ENCODE results near the gene SPATS2. TPM values are rescaled to one million over a fixed set of nuclear protein-coding genes. Genes with fewer than 3 reads are reported as not detected.

Gene SPATS2
- total RNA-seq, 3 donors from 2014 or later (not counting 1 experiment from before 2014, with no cell fraction given), result 14.6 to 18.4 (median 15.4) TPM

DNA sequence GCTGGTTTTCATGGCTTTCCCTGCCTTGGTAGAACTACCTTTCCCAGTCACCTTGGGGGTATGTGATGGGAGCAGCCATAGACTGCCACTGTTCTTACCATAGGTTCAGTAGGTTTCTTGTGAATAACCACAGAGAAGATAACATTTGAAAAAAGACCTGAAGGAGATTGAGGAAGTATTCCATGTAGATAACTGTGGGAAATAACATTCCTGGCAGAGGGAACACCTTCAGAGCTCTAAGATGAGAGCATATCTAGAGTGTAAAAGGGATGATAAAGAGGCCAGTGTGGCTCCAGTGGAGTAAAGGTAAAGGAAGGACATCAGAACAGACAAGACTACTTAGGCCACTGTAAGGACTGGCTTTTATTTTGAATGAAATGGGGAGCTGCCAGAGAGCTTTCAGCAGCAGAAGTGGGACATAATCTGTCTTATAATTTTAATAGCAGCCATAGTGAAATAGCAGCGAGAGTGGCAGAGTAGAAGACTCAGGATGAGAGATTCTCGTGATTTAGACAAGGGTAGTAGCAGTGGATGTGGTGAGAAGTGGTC is 88.9 kb downstream of the SPATS2 start:
- H3K9me3 Mint-ChIP-seq, result no peaks in the 10 kb centered on the region
- ATAC-seq (no peak), DNase-seq (no peak)
- no peak overlapping the region for H3K27ac Mint-ChIP-seq
- H3K27me3 ChIP-seq (ENCODE audit: control insufficient read depth, insufficient read depth, low read length), result no peaks in the 10 kb centered on the region
- no peak overlapping the region for H3K4me3 Mint-ChIP-seq
- no peak overlapping the region for H3K4me3 ChIP-seq (ENCODE audit: low read length)
- no peaks in the 10 kb centered on the region for H3K9me3 ChIP-seq (ENCODE audit: control insufficient read depth, insufficient read depth, low read length)
- no peak overlapping the region for H3K27ac ChIP-seq (ENCODE audit: low read length)
- 89% methylated on average over 2 of the region's 2 CpGs for WGBS (ENCODE audit: insufficient coverage)
- H3K36me3 ChIP-seq (ENCODE audit: control insufficient read depth, insufficient read depth, low read length), result no peaks in the 10 kb centered on the region
- no peaks in the 10 kb centered on the region for H3K36me3 Mint-ChIP-seq
- H3K4me1 Mint-ChIP-seq, result no peaks in the 10 kb centered on the region
- H3K4me1 ChIP-seq (ENCODE audit: control insufficient read depth, insufficient read depth, low read length), result no peaks in the 10 kb centered on the region
- intact Hi-C loops (cut with micrococcal nuclease), result no loop called here
- TF ChIP-seq, protein P1, sequence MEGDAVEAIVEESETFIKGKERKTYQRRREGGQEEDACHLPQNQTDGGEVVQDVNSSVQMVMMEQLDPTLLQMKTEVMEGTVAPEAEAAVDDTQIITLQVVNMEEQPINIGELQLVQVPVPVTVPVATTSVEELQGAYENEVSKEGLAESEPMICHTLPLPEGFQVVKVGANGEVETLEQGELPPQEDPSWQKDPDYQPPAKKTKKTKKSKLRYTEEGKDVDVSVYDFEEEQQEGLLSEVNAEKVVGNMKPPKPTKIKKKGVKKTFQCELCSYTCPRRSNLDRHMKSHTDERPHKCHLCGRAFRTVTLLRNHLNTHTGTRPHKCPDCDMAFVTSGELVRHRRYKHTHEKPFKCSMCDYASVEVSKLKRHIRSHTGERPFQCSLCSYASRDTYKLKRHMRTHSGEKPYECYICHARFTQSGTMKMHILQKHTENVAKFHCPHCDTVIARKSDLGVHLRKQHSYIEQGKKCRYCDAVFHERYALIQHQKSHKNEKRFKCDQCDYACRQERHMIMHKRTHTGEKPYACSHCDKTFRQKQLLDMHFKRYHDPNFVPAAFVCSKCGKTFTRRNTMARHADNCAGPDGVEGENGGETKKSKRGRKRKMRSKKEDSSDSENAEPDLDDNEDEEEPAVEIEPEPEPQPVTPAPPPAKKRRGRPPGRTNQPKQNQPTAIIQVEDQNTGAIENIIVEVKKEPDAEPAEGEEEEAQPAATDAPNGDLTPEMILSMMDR (IDR thresholded peaks at IDR 0.05), result no peak
- H3K27me3 Mint-ChIP-seq (ENCODE audit: low read depth in 2 of 2), result no peaks in the 10 kb centered on the region

DNA sequence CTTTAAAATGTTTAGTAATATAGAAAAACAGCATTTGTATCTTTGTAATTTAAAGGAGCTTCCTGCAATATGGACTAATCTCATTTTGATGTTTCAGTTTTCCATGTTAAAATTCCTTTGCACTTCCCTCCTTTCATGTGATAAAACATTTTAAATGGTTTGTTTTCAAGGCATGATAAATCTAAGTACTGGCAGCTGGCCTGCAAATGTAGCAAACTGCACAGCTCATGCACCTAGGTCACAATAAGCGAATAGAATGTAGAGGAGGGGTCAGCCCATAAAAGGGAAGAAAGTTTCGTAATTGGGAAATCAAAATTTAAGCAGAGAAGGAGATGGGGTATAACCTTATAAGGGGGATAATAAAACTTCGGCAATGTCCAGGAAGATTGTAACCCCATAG is 91.6 kb downstream of the SPATS2 start:
- Mint-ChIP-seq H3K27me3 (ENCODE audit: low read depth in 2 of 2) (no peaks in the 10 kb centered on the region), H3K4me3 (no peak overlapping the region), H3K9me3 (no peaks in the 10 kb centered on the region), H3K4me1 (no peaks in the 10 kb centered on the region), H3K27ac (no peak overlapping the region), H3K36me3 (no peaks in the 10 kb centered on the region)
- Histone ChIP-seq H3K27me3 (ENCODE audit: control insufficient read depth, insufficient read depth, low read length) (no peaks in the 10 kb centered on the region), H3K27ac (ENCODE audit: low read length) (no peak overlapping the region), H3K9me3 (ENCODE audit: control insufficient read depth, insufficient read depth, low read length) (no peaks in the 10 kb centered on the region), H3K36me3 (ENCODE audit: control insufficient read depth, insufficient read depth, low read length) (no peaks in the 10 kb centered on the region), H3K4me1 (ENCODE audit: control insufficient read depth, insufficient read depth, low read length) (no peaks in the 10 kb centered on the region), H3K4me3 (ENCODE audit: low read length) (no peak overlapping the region)
- TF ChIP-seq, protein P1 (IDR thresholded peaks at IDR 0.05), result no peak
- 95% methylated on average over 2 of the region's 3 CpGs for WGBS (ENCODE audit: insufficient coverage)
- intact Hi-C loops (cut with micrococcal nuclease), result no loop called here
- DNase-seq, result no peak
- no peak for ATAC-seq

DNA sequence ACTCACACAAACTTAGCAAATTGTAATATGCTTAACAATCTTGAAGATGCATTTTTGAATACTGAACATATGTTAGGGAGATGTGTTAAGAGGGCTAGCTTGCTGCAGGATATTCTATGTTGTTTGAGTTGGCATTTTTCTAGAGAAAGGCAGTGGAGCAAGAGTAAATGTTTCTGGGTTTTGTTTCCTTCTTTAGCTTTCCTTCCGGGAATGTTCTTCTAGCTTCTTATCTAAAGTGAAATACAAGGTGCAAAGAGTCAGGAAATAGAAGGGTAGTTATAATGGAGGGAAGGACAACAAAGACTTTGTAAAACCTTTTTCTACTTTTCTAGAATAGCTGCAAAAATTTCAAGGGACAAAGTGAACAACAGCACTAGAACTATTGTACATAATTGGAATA is 94.0 kb downstream of the SPATS2 start:
- Histone ChIP-seq H3K4me1 (ENCODE audit: control insufficient read depth, insufficient read depth, low read length) (no peaks in the 10 kb centered on the region), H3K36me3 (ENCODE audit: control insufficient read depth, insufficient read depth, low read length) (no peaks in the 10 kb centered on the region), H3K4me3 (ENCODE audit: low read length) (no peak overlapping the region), H3K9me3 (ENCODE audit: control insufficient read depth, insufficient read depth, low read length) (no peaks in the 10 kb centered on the region), H3K27ac (ENCODE audit: low read length) (no peak overlapping the region), H3K27me3 (ENCODE audit: control insufficient read depth, insufficient read depth, low read length) (no peaks in the 10 kb centered on the region)
- H3K9me3 Mint-ChIP-seq, result no peaks in the 10 kb centered on the region
- no peaks in the 10 kb centered on the region for H3K4me1 Mint-ChIP-seq
- no peaks in the 10 kb centered on the region for H3K36me3 Mint-ChIP-seq
- no CpG with 5 or more reads among the region's 1 CpG for WGBS (ENCODE audit: insufficient coverage)
- no peaks in the 10 kb centered on the region for H3K27me3 Mint-ChIP-seq (ENCODE audit: low read depth in 2 of 2)
- DNase-seq (no peak), ATAC-seq (no peak)
- intact Hi-C loops (cut with micrococcal nuclease), result no loop called here
- no peak overlapping the region for H3K27ac Mint-ChIP-seq
- no peak overlapping the region for H3K4me3 Mint-ChIP-seq
- TF ChIP-seq, protein P1 (IDR thresholded peaks at IDR 0.05), result no peak

DNA sequence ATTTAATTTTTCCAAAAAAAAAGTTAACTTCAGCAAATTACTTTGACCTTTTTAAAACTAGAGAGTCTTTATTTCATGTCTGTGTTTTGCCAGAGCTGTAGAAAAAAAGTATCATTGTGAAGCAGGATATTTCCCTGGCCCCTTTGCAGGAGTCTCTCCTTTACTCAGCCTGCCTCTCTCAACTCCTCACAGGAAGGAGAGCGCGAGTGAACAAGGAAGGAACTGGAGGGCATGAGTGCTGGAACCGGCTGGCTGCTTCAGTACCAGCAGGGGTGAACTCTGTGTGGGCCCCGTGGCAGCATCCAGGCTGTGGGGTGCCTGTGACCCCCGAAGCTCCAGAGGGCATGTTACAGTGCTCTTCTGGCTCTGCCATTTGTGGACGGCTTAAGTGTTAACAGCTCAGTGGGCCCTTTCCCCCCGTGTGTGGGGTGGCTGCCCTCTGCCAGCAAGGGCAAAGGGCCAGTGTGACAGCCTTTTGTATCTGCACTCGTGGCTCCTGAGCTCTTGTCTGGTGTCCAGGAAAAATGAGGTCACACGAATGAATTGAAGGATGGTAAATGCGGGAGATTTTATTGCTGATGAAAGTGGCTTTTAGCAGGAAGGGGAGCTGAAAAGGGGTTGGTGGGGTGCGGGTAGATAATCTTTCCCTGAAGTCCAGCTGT is 95.0 kb downstream of the SPATS2 start:
- H3K4me1 ChIP-seq (ENCODE audit: control insufficient read depth, insufficient read depth, low read length), result no peaks in the 10 kb centered on the region
- Mint-ChIP-seq H3K36me3 (no peaks in the 10 kb centered on the region), H3K27ac (no peak overlapping the region), H3K4me1 (no peaks in the 10 kb centered on the region), H3K4me3 (no peak overlapping the region), H3K27me3 (ENCODE audit: low read depth in 2 of 2) (no peaks in the 10 kb centered on the region), H3K9me3 (no peaks in the 10 kb centered on the region)
- no peak for DNase-seq
- H3K27ac ChIP-seq (ENCODE audit: low read length), result no peak overlapping the region
- intact Hi-C loops (cut with micrococcal nuclease), result no loop called here
- TF ChIP-seq, protein P1 (IDR thresholded peaks at IDR 0.05), result no peak
- H3K27me3 ChIP-seq (ENCODE audit: control insufficient read depth, insufficient read depth, low read length), result no peaks in the 10 kb centered on the region
- no peaks in the 10 kb centered on the region for H3K36me3 ChIP-seq (ENCODE audit: control insufficient read depth, insufficient read depth, low read length)
- no peak for ATAC-seq
- H3K4me3 ChIP-seq (ENCODE audit: low read length), result no peak overlapping the region
- WGBS (ENCODE audit: insufficient coverage), result 82% methylated on average over 11 of the region's 11 CpGs
- H3K9me3 ChIP-seq (ENCODE audit: control insufficient read depth, insufficient read depth, low read length), result no peaks in the 10 kb centered on the region

Measured in natural killer cell (primary cell).